ENCODE data around the gene KIAA0825.
"Not testable (repeated sequence)": the region's sequence is repeated elsewhere in the genome, so short reads cannot be mapped to it uniquely, and the experiment has no call there.

Gene KIAA0825

DNA sequence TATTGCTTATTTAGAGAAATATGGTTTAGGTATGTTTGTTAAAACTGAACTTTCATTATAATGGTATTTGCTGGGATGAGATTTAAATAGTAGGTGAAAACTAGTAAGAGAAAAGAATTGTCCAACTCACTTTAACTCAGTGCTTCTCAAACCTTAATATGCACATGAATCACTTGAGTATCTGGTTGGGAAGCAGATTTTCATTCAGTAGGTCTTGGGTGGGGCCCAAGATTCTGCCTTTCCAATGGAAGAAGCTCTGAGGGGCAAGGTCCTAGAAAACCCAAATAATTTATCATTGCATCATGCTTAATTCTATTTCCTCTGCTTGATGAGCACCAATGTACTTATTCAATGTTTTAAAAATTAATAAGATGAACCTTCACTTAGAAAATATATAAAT is 262.6 kb downstream of the KIAA0825 start:
- no peak for DNase-seq (ENCODE audit: low read depth)
- TF ChIP-seq, protein P1, sequence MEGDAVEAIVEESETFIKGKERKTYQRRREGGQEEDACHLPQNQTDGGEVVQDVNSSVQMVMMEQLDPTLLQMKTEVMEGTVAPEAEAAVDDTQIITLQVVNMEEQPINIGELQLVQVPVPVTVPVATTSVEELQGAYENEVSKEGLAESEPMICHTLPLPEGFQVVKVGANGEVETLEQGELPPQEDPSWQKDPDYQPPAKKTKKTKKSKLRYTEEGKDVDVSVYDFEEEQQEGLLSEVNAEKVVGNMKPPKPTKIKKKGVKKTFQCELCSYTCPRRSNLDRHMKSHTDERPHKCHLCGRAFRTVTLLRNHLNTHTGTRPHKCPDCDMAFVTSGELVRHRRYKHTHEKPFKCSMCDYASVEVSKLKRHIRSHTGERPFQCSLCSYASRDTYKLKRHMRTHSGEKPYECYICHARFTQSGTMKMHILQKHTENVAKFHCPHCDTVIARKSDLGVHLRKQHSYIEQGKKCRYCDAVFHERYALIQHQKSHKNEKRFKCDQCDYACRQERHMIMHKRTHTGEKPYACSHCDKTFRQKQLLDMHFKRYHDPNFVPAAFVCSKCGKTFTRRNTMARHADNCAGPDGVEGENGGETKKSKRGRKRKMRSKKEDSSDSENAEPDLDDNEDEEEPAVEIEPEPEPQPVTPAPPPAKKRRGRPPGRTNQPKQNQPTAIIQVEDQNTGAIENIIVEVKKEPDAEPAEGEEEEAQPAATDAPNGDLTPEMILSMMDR (IDR thresholded peaks at IDR 0.05; ENCODE audit: low read depth, low read length, missing control alignments) = no peak
- no peak overlapping the region for H3K4me3 ChIP-seq (ENCODE audit: low read depth, low read length)
- in situ Hi-C loops (cut with HindIII; ENCODE audit: low sequenced_read_pairs) = no loop called here

DNA sequence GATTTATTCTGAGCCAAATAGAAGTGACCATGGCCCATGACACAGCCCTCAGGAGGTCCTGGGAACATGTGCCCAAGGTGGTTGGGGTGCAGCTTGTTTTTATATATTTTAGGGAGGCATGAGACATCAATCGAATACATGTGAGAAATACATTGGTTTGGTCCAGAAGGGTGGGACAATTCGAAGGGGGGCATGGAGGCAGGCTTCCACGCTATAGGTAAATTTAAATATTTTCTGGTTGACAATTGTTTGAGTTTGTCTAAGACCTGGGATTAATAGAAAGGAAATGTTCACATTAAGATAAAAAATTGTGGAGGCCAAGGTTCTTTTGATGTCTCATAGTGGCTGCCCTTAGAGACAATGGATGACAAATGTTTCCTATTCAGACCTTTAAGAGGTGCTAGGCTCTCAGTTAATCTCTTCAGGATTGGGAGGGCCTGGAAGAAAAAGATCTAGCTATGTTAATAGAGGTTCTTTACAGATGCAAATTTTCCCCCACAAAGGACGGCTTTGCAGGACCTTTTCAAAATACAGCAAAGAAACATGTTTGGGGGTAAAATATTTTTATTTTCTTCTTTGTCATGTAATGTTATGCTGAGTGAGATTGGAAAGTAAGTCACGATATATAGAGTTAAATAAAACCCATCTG is 263.4 kb downstream of the KIAA0825 start:
- in situ Hi-C loops (cut with HindIII; ENCODE audit: low sequenced_read_pairs); DNase-seq (ENCODE audit: low read depth); H3K4me3 ChIP-seq (ENCODE audit: low read depth, low read length): not testable (repeated sequence)

- in situ Hi-C loops (cut with HindIII; ENCODE audit: low sequenced_read_pairs) = no loop called here
Measured at GRCh38 chr5:94353605-94354004, 264.8 kb downstream of the KIAA0825 start.

GRCh38 chr5:94347130-94347529 is 271.3 kb downstream of the KIAA0825 start:
- in situ Hi-C loops (cut with HindIII; ENCODE audit: low sequenced_read_pairs) = no loop called here

More at GRCh38 chr5:94353605-94354004, 264.8 kb downstream of the KIAA0825 start:
- no peak overlapping the region for H3K4me3 ChIP-seq (ENCODE audit: low read depth, low read length)
- no peak for DNase-seq (ENCODE audit: low read depth)
- TF ChIP-seq, protein P1 (IDR thresholded peaks at IDR 0.05; ENCODE audit: low read depth, low read length, missing control alignments) = no peak

GRCh38 chr5:94345257-94345656 is 273.1 kb downstream of the KIAA0825 start:
- no peak overlapping the region for H3K4me3 ChIP-seq (ENCODE audit: low read depth, low read length)
- in situ Hi-C loops (cut with HindIII; ENCODE audit: low sequenced_read_pairs) = no loop called here
- TF ChIP-seq, protein P1 (IDR thresholded peaks at IDR 0.05; ENCODE audit: low read depth, low read length, missing control alignments) = no peak
- DNase-seq (ENCODE audit: low read depth) = no peak

More at GRCh38 chr5:94347130-94347529, 271.3 kb downstream of the KIAA0825 start:
- no peak overlapping the region for H3K4me3 ChIP-seq (ENCODE audit: low read depth, low read length)
- DNase-seq (ENCODE audit: low read depth) = no peak
- TF ChIP-seq, protein P1 (IDR thresholded peaks at IDR 0.05; ENCODE audit: low read depth, low read length, missing control alignments) = no peak

GRCh38 chr5:94337617-94338016 is 280.8 kb downstream of the KIAA0825 start:
- H3K4me3 ChIP-seq (ENCODE audit: low read depth, low read length) = no peak overlapping the region
- in situ Hi-C loops (cut with HindIII; ENCODE audit: low sequenced_read_pairs) = no loop called here
- TF ChIP-seq, protein P1 (IDR thresholded peaks at IDR 0.05; ENCODE audit: low read depth, low read length, missing control alignments) = no peak
- DNase-seq (ENCODE audit: low read depth) = no peak

DNA sequence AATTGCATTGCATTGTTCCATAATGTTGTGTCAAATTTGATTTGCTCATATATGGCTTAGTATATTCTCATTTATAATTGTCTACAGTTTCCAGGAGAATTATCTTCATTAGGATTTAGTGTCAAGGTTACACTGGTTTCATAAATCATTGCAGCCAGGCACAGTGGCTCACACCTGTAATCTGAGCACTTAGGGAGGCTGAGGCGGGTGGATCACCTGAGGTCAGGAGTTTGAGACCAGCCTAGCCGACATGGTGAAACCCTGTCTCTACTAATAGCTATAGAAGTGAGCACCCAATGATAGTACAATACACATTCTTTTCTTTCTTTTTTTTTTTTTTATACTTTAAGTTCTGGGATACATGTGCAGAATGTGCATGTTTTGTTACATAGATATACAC is 282.5 kb downstream of the KIAA0825 start:
- TF ChIP-seq, protein P1 (IDR thresholded peaks at IDR 0.05; ENCODE audit: low read depth, low read length, missing control alignments) = no peak
- DNase-seq (ENCODE audit: low read depth) = no peak
- no peak overlapping the region for H3K4me3 ChIP-seq (ENCODE audit: low read depth, low read length)
- in situ Hi-C loops (cut with HindIII; ENCODE audit: low sequenced_read_pairs) = no loop called here
